Measurements from ENCODE around the gene HCRTR2. TPM values are rescaled to one million over a fixed set of nuclear protein-coding genes. Genes with fewer than 3 reads are reported as not detected.

HCRTR2 gene
- total RNA-seq, 1 experiment from 2014 or later, result not detected

DNA sequence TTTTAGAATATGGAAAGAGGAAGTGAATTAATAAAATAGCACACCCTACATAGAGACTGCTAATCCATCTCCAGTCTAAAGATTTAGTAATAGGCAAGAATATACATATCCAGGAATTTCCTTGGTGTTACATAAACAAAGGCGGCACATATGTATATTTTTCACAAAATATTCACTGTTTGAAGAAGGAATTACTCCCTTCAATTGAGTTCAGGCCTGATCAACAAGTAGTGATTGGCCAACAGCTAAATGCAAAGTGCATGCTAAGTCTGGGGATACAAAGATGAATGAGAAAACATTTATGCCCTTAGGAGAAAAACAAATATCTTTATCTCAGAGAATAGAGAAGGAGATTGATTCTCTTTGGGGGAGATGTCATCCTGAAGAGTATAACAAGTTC, 6.5 kb upstream of the HCRTR2 start:
- intact Hi-C loops (cut with micrococcal nuclease; ENCODE audit: unreplicated experiment), result no loop called here
- Mint-ChIP-seq H3K36me3 (ENCODE audit: insufficient read depth, unreplicated experiment) (no peaks in the 10 kb centered on the region), H3K27me3 (ENCODE audit: unreplicated experiment) (no peaks in the 10 kb centered on the region), H3K4me1 (ENCODE audit: low read depth, unreplicated experiment) (no peaks in the 10 kb centered on the region), H3K9me3 (ENCODE audit: low read depth, unreplicated experiment) (no peaks in the 10 kb centered on the region), H3K27ac (ENCODE audit: unreplicated experiment) (no peak overlapping the region), H3K4me3 (ENCODE audit: low read depth, unreplicated experiment) (no peak overlapping the region)
- CTCF ChIA-PET, result interaction anchor here (0.6 kb wide), 1 partner anchor 491 kb away, joined by 3 read pairs; no protein-coding TSS in a partner anchor
- DNase-seq, result no peak
- TF ChIP-seq, protein P1, sequence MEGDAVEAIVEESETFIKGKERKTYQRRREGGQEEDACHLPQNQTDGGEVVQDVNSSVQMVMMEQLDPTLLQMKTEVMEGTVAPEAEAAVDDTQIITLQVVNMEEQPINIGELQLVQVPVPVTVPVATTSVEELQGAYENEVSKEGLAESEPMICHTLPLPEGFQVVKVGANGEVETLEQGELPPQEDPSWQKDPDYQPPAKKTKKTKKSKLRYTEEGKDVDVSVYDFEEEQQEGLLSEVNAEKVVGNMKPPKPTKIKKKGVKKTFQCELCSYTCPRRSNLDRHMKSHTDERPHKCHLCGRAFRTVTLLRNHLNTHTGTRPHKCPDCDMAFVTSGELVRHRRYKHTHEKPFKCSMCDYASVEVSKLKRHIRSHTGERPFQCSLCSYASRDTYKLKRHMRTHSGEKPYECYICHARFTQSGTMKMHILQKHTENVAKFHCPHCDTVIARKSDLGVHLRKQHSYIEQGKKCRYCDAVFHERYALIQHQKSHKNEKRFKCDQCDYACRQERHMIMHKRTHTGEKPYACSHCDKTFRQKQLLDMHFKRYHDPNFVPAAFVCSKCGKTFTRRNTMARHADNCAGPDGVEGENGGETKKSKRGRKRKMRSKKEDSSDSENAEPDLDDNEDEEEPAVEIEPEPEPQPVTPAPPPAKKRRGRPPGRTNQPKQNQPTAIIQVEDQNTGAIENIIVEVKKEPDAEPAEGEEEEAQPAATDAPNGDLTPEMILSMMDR (IDR thresholded peaks at IDR 0.05; ENCODE audit: unreplicated experiment), result no peak
- no TSS peak for BruUV-seq (replicated peaks)

- no TSS peak for BruUV-seq (replicated peaks)
- peaks cover 22% of the 10 kb centered on the region for H3K27me3 Mint-ChIP-seq (ENCODE audit: unreplicated experiment)
- H3K36me3 Mint-ChIP-seq (ENCODE audit: insufficient read depth, unreplicated experiment), result no peaks in the 10 kb centered on the region
- CTCF ChIA-PET, result no interaction called here
- H3K27ac Mint-ChIP-seq (ENCODE audit: unreplicated experiment), result no peak overlapping the region
- TF ChIP-seq, protein P1 (IDR thresholded peaks at IDR 0.05; ENCODE audit: unreplicated experiment), result no peak
- DNase-seq, result no peak
- H3K4me3 Mint-ChIP-seq (ENCODE audit: low read depth, unreplicated experiment), result no peak overlapping the region
- H3K4me1 Mint-ChIP-seq (ENCODE audit: low read depth, unreplicated experiment), result no peaks in the 10 kb centered on the region
- intact Hi-C loops (cut with micrococcal nuclease; ENCODE audit: unreplicated experiment), result no loop called here
- H3K9me3 Mint-ChIP-seq (ENCODE audit: low read depth, unreplicated experiment), result no peaks in the 10 kb centered on the region
Measured at GRCh38 chr6:55175078-55176049, 1.0 kb downstream of the HCRTR2 start.

- peaks cover 22% of the 10 kb centered on the region for H3K27me3 Mint-ChIP-seq (ENCODE audit: unreplicated experiment)
- intact Hi-C loops (cut with micrococcal nuclease; ENCODE audit: unreplicated experiment), result no loop called here
- no peak overlapping the region for H3K27ac Mint-ChIP-seq (ENCODE audit: unreplicated experiment)
- H3K36me3 Mint-ChIP-seq (ENCODE audit: insufficient read depth, unreplicated experiment), result no peaks in the 10 kb centered on the region
- H3K4me3 Mint-ChIP-seq (ENCODE audit: low read depth, unreplicated experiment), result no peak overlapping the region
- no peaks in the 10 kb centered on the region for H3K4me1 Mint-ChIP-seq (ENCODE audit: low read depth, unreplicated experiment)
- DNase-seq, result peak; percentile 7
- H3K9me3 Mint-ChIP-seq (ENCODE audit: low read depth, unreplicated experiment), result no peaks in the 10 kb centered on the region
- CTCF ChIA-PET, result no interaction called here
- no TSS peak for BruUV-seq (replicated peaks)
- TF ChIP-seq, protein P1 (IDR thresholded peaks at IDR 0.05; ENCODE audit: unreplicated experiment), result no peak
Measured at GRCh38 chr6:55176958-55177357, 2.6 kb downstream of the HCRTR2 start.

- Mint-ChIP-seq H3K4me1 (ENCODE audit: low read depth, unreplicated experiment) (no peaks in the 10 kb centered on the region), H3K4me3 (ENCODE audit: low read depth, unreplicated experiment) (no peak overlapping the region), H3K27me3 (ENCODE audit: unreplicated experiment) (peaks cover 12% of the 10 kb centered on the region), H3K36me3 (ENCODE audit: insufficient read depth, unreplicated experiment) (no peaks in the 10 kb centered on the region), H3K9me3 (ENCODE audit: low read depth, unreplicated experiment) (no peaks in the 10 kb centered on the region), H3K27ac (ENCODE audit: unreplicated experiment) (no peak overlapping the region)
- TF ChIP-seq, protein P1 (IDR thresholded peaks at IDR 0.05; ENCODE audit: unreplicated experiment), result no peak
- intact Hi-C loops (cut with micrococcal nuclease; ENCODE audit: unreplicated experiment), result no loop called here
- CTCF ChIA-PET, result no interaction called here
- BruUV-seq (replicated peaks), result no TSS peak
- no peak for DNase-seq
Measured at GRCh38 chr6:55180258-55180657, 5.9 kb downstream of the HCRTR2 start.

Measured in Calu3 (cell line).